Measurements from ENCODE around the gene ACER2. TPM values are rescaled to one million over a fixed set of nuclear protein-coding genes. Genes with fewer than 3 reads are reported as not detected.
"Not testable (repeated sequence)": the region's sequence is repeated elsewhere in the genome, so short reads cannot be mapped to it uniquely, and the experiment has no call there.

Gene ACER2
- total and polyA plus RNA-seq, 8 donors = 0.23 to 54.3 (median 20.5) TPM; not detected in 1

DNA sequence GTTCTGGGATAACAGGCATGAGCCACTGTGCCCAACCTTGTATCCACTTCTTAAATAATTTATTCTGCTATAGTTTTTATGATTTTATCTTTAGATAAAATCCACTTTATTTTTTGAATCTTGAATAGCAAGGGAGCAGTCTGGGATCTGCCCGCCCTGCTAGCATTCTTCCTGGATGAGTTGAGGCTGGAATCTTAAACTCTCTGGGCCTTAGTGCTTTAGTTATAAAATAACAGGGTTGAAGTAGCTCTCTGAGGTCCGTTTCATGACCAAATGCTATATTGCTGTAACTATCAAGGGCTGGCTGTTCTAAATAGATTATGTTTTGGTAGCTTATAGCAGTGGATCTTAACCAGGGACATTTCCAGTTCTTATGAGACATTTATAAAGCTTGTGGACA lies 20.8 kb downstream of the ACER2 start:
- TF ChIP-seq EP300 (IDR thresholded peaks at IDR 0.05) (no peak), POLR2AphosphoS5 (IDR thresholded peaks at IDR 0.05) (no peak), POLR2A (IDR thresholded peaks at IDR 0.05) (no peak)
- TF ChIP-seq, protein P1, sequence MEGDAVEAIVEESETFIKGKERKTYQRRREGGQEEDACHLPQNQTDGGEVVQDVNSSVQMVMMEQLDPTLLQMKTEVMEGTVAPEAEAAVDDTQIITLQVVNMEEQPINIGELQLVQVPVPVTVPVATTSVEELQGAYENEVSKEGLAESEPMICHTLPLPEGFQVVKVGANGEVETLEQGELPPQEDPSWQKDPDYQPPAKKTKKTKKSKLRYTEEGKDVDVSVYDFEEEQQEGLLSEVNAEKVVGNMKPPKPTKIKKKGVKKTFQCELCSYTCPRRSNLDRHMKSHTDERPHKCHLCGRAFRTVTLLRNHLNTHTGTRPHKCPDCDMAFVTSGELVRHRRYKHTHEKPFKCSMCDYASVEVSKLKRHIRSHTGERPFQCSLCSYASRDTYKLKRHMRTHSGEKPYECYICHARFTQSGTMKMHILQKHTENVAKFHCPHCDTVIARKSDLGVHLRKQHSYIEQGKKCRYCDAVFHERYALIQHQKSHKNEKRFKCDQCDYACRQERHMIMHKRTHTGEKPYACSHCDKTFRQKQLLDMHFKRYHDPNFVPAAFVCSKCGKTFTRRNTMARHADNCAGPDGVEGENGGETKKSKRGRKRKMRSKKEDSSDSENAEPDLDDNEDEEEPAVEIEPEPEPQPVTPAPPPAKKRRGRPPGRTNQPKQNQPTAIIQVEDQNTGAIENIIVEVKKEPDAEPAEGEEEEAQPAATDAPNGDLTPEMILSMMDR (IDR thresholded peaks at IDR 0.05) = no peak
- 81 to 94% (median 86%) methylated on average over 2 of the region's 2 CpGs for whole genome bisulfite sequencing, 5 donors
- Histone ChIP-seq H3K4me1 (peaks cover 0 to 28% (median 14%) of the 10 kb centered on the region in 4 donors), H3K4me3 (no peak overlapping the region), H3K27ac (peak overlapping the region in 1 of 5 donors; percentile 69), H3K9me3 (no peaks in the 10 kb centered on the region), H3K36me3 (peaks cover 8 to 52% (median 39%) of the 10 kb centered on the region in 4 donors), H3K27me3 (no peaks in the 10 kb centered on the region)
- DNase-seq = no peak
- intact Hi-C loops (cut with DNase I; ENCODE audit: low total_unique reads) = no loop called here

DNA sequence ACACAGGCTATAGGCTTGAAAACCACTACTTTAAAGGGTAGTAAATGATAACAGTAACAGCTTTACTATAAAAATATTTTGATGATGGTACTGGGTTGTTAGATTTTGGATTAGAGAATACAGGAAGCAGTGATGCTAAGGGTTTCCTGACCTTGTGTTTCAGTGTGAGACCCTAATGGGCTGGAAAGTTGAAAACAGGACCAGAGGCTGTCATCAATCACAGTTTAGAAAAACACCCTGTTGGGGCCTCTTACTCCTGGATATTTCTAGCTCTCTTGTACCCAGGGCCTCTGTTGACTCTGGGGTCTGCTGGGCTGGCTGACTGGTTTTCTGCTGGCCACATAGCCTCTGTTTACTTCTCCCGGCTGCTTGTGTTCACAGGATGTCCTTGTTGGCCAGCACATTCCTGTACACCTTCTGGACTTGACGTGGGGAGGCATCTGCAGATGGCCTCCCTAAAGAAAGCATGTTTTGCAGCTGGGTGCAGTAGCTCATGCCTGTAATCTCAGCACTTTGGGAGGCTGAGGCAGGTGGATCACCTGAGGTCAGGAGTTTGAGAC lies 21.5 kb downstream of the ACER2 start:
- 43 to 76% (median 55%) methylated on average over 2 of the region's 2 CpGs for WGBS, 5 donors
- Histone ChIP-seq H3K27ac (peak overlapping the region in 4 of 5 donors; percentile 20 to 69 (median 58)), H3K9me3 (no peaks in the 10 kb centered on the region), H3K36me3 (peaks cover 3 to 52% (median 39%) of the 10 kb centered on the region in 4 donors), H3K27me3 (no peaks in the 10 kb centered on the region), H3K4me1 (peaks cover 0 to 28% (median 14%) of the 10 kb centered on the region in 4 donors), H3K4me3 (no peak overlapping the region)
- intact Hi-C loops (cut with DNase I; ENCODE audit: low total_unique reads) = no loop called here
- no peak for DNase-seq
- TF ChIP-seq, protein P1 (IDR thresholded peaks at IDR 0.05) = no peak
- no peak for TF ChIP-seq POLR2AphosphoS5 (IDR thresholded peaks at IDR 0.05)
- no peak for TF ChIP-seq EP300 (IDR thresholded peaks at IDR 0.05)
- no peak for TF ChIP-seq POLR2A (IDR thresholded peaks at IDR 0.05)

DNA sequence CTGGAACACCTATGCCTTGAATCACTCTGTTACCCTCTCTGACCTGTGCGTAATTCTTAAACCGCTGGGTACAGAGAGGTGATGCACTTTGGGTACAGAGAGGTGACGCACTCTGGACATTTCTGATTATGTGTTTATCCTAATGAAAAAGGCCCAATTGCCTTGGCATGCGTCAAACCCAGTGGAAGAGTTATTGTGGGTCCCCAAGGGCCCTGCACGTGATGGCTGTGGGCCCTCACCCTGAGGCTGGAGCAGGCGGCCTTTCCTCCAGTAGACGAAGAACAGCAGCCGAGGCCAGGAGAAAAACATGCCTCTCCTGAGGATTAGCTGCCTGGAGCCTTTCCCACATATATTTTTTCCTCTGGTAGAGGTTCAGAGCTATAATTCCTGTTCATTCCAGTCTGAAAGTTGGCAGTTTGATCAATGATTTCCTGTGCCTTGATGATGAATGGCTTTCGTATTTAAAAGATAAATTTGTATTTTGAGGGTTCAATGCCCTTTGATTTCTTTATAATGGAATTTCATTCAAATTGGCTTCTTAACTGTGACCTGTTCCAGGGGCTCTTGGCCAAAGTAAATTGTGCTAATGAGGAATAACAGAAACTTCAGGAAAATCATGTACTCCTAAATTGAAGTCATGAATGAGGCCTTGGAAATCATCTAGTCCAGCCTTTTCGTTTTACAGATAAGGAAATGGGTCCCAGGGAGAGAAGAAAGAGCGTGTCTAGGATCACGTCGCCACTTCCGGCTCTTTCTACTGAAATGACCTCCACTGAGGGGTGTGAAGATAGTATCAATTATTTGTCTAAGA lies 22.8 kb downstream of the ACER2 start:
- 38 to 55% (median 43%) methylated on average over 14 of the region's 14 CpGs for WGBS, 5 donors
- Histone ChIP-seq H3K9me3 (no peaks in the 10 kb centered on the region), H3K4me1 (peaks cover 0 to 28% (median 14%) of the 10 kb centered on the region in 4 donors), H3K27me3 (no peaks in the 10 kb centered on the region), H3K36me3 (peaks cover 0 to 50% (median 32%) of the 10 kb centered on the region in 4 donors), H3K27ac (peak overlapping the region in 4 of 5 donors; percentile 20 to 69 (median 58)), H3K4me3 (no peak overlapping the region)
- TF ChIP-seq, protein P1 (IDR thresholded peaks at IDR 0.05) = no peak
- TF ChIP-seq POLR2AphosphoS5 (IDR thresholded peaks at IDR 0.05) (peak in 1 of 3 donors; percentile 26), POLR2A (IDR thresholded peaks at IDR 0.05) (no peak)
- peak in 1 of 2 donors; percentile 76 for DNase-seq
- intact Hi-C loops (cut with DNase I; ENCODE audit: low total_unique reads) = no loop called here

DNA sequence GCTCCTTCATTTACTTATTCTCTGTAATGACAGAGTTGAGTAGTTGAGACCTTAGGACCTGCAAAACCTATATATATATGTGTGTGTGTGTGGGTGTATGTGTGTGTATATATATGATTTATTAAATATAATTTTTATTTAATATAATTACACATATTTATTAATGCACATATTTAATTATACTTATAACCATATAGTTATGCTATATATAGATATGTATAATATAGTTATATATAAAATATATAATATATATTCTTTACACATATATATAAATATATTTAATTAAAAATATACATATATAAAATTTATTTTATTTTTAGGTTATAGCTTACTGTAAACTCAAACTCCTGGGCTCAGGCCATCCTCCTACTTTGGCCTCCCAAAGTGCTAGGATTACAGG lies 23.7 kb downstream of the ACER2 start:
- no peaks in the 10 kb centered on the region for H3K27me3 ChIP-seq
- TF ChIP-seq POLR2A (IDR thresholded peaks at IDR 0.05) (no peak), EP300 (IDR thresholded peaks at IDR 0.05) (no peak), POLR2AphosphoS5 (IDR thresholded peaks at IDR 0.05) (no peak)
- TF ChIP-seq, protein P1 (IDR thresholded peaks at IDR 0.05) = no peak
- intact Hi-C loops (cut with DNase I; ENCODE audit: low total_unique reads) = no loop called here
- peaks cover 0 to 51% (median 31%) of the 10 kb centered on the region in 4 donors for H3K36me3 ChIP-seq
- no peak overlapping the region for H3K4me3 ChIP-seq
- no peak for DNase-seq
- H3K4me1 ChIP-seq = peaks cover 0 to 28% (median 14%) of the 10 kb centered on the region in 4 donors
- no peak overlapping the region for H3K27ac ChIP-seq
- H3K9me3 ChIP-seq = no peaks in the 10 kb centered on the region

DNA sequence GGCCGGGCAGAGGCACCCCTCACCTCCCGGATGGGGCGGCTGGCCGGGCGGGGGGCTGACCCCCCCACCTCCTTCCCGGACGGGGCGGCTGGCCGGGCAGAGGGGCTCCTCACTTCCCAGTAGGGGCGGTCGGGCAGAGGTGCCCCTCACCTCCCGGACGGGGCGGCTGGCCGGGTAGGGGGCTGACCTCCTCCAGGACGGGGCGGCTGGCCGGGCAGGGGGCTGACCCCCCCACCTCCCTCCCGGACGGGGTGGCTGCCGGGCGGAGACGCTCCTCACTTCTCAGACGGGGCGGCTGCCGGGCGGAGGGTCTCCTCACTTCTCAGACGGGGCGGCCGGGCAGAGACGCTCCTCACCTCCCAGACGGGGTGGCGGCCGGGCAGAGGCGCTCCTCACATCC lies 24.9 kb downstream of the ACER2 start:
- DNase-seq; H3K4me3 ChIP-seq; H3K27ac ChIP-seq; H3K27me3 ChIP-seq; intact Hi-C loops (cut with DNase I; ENCODE audit: low total_unique reads); H3K9me3 ChIP-seq: not testable (repeated sequence)
- peaks cover 0 to 28% (median 14%) of the 10 kb centered on the region in 4 donors for H3K4me1 ChIP-seq
- 95 to 100% (median 98%) methylated on average over 1 to 24 of the region's 35 CpGs for WGBS, 5 donors
- H3K36me3 ChIP-seq = peaks cover 4 to 52% (median 36%) of the 10 kb centered on the region in 4 donors

Measured in stomach (tissue), 9 donors.